Loucy (cell line): ENCODE results near the gene NKX2-2.

Experiments
- EZH2phosphoT487 ChIP-seq: fragments of 200-600 bp; IDR thresholded peaks from 2 replicates; pipeline ENCODE4 v1.6.1; 2018; ENCODE audit warnings: antibody characterized with exemption, mild to moderate bottlenecking, moderate library complexity, borderline replicate concordance
- TF ChIP-seq, protein P1 (sequence below): fragments of 200-600 bp; sonication (generic); conservative IDR thresholded peaks from 2 replicates; pipeline ENCODE4 v1.5.1; 2014; ENCODE audit warnings: mild to moderate bottlenecking, antibody characterized with exemption, low read length

GRCh38 chr20:21550587-21550986 lies 36.7 kb upstream of the NKX2-2 start:
- TF ChIP-seq, protein P1, sequence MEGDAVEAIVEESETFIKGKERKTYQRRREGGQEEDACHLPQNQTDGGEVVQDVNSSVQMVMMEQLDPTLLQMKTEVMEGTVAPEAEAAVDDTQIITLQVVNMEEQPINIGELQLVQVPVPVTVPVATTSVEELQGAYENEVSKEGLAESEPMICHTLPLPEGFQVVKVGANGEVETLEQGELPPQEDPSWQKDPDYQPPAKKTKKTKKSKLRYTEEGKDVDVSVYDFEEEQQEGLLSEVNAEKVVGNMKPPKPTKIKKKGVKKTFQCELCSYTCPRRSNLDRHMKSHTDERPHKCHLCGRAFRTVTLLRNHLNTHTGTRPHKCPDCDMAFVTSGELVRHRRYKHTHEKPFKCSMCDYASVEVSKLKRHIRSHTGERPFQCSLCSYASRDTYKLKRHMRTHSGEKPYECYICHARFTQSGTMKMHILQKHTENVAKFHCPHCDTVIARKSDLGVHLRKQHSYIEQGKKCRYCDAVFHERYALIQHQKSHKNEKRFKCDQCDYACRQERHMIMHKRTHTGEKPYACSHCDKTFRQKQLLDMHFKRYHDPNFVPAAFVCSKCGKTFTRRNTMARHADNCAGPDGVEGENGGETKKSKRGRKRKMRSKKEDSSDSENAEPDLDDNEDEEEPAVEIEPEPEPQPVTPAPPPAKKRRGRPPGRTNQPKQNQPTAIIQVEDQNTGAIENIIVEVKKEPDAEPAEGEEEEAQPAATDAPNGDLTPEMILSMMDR: no peak
- no peak for TF ChIP-seq EZH2phosphoT487
